Measurements from ENCODE around the gene PRKCH. TPM values are rescaled to one million over a fixed set of nuclear protein-coding genes. Genes with fewer than 3 reads are reported as not detected.

PRKCH gene
- polyA plus RNA-seq, 3 donors: 3.6 to 6.2 (median 5.4) TPM

DNA sequence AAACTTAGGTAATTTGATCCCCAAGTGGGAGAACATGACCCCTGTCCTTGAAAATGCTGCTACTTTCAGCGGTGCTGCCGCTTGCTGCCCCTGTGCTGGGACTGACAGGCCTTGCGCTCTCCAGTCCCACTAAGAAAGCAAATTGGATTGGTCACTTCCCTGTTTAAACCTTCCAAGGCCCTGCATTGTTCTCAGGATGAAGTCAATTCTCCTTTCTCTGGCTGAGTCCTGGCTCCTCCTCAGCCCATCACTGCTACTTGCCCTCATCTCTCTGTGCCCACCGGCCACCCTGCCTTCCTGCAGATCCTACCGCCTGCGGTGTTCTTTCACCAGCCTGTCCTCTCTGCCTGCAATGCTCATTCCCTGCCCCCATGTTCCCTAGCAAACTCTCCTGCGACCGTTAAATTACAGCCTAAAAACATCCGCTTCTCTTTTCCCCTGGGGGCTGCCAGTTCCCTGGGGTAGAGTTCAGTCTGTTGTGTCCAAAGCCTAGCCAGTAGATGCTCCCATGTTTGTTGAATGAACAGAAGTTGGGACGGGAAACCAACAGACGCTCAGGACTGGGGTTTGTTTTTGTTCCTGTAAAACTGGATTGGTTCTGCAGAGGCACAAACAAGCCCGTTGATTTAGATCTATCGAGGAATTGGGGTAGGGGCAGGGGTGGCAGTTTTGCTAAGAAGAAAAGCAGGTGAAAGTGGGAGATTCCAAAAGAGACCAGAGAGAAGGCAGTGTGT is 246.6 kb downstream of the PRKCH start:
- TF ChIP-seq, protein P1, sequence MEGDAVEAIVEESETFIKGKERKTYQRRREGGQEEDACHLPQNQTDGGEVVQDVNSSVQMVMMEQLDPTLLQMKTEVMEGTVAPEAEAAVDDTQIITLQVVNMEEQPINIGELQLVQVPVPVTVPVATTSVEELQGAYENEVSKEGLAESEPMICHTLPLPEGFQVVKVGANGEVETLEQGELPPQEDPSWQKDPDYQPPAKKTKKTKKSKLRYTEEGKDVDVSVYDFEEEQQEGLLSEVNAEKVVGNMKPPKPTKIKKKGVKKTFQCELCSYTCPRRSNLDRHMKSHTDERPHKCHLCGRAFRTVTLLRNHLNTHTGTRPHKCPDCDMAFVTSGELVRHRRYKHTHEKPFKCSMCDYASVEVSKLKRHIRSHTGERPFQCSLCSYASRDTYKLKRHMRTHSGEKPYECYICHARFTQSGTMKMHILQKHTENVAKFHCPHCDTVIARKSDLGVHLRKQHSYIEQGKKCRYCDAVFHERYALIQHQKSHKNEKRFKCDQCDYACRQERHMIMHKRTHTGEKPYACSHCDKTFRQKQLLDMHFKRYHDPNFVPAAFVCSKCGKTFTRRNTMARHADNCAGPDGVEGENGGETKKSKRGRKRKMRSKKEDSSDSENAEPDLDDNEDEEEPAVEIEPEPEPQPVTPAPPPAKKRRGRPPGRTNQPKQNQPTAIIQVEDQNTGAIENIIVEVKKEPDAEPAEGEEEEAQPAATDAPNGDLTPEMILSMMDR (IDR thresholded peaks at IDR 0.05): no peak
- Mint-ChIP-seq H3K36me3 (peaks cover 11 to 13% of the 10 kb centered on the region in 2 donors), H3K27me3 (ENCODE audit: low read depth in 3 of 3) (peaks cover 0 to 3% (median 2%) of the 10 kb centered on the region in 3 donors), H3K9me3 (peaks cover 0 to 3% (median 0%) of the 10 kb centered on the region in 7 donors), H3K4me3 (peak overlapping the region; percentile 81 to 92), H3K4me1 (peaks cover 85% of the 10 kb centered on the region), H3K27ac (peak overlapping the region; percentile 93 to 98 (median 95))
- peaks cover 3% of the 10 kb centered on the region for H3K79me2 ChIP-seq (ENCODE audit: insufficient read depth, low read length)
- peak overlapping the region; percentile 65 for H2AFZ ChIP-seq (ENCODE audit: insufficient read depth, low read depth, low read length, poor library complexity, severe bottlenecking)
- no peaks in the 10 kb centered on the region for H3K27me3 ChIP-seq (ENCODE audit: control insufficient read depth in 2 of 2, insufficient read depth in 2 of 2, low read length in 2 of 2)
- H3K9me3 ChIP-seq (replicated peaks in 1 of 2; ENCODE audit: control insufficient read depth in 1 of 2, insufficient read depth in 1 of 2, low read length in 2 of 2): no peaks in the 10 kb centered on the region
- peak overlapping the region in 2 of 3 experiments; percentile 15 to 70 for H3K4me3 ChIP-seq (replicated peaks in 1 of 3; ENCODE audit: low read depth in 2 of 3, low read length in 3 of 3)
- H4K20me1 ChIP-seq (ENCODE audit: insufficient read depth, low read length): no peaks in the 10 kb centered on the region
- peak in 2 of 3 donors; percentile 41 to 46 for DNase-seq
- peaks cover 72 to 83% of the 10 kb centered on the region in 2 donors for H3K4me1 ChIP-seq (ENCODE audit: control insufficient read depth in 1 of 2, insufficient read depth in 2 of 2, low read length in 2 of 2)
- intact Hi-C loops (cut with micrococcal nuclease): loop anchor here in 1 of 2 donors (2.0 kb wide), 2 partner anchors 15 to 89 kb away; no protein-coding TSS in a partner anchor
- H3K4me2 ChIP-seq (replicated peaks; ENCODE audit: extremely low read depth, low read length, poor library complexity, severe bottlenecking): peak overlapping the region; percentile 72
- peak overlapping the region; percentile 66 for H3K9ac ChIP-seq (ENCODE audit: insufficient read depth, low read length, poor library complexity, severe bottlenecking)
- no peaks in the 10 kb centered on the region for H3K36me3 ChIP-seq (replicated peaks in 1 of 2; ENCODE audit: control insufficient read depth in 1 of 2, insufficient read depth in 2 of 2, low read length in 2 of 2)
- peak overlapping the region; percentile 29 to 89 for H3K27ac ChIP-seq (ENCODE audit: low read depth in 1 of 2, low read length in 2 of 2)
- 12% methylated on average over 13 of the region's 13 CpGs for WGBS (ENCODE audit: insufficient coverage)

DNA sequence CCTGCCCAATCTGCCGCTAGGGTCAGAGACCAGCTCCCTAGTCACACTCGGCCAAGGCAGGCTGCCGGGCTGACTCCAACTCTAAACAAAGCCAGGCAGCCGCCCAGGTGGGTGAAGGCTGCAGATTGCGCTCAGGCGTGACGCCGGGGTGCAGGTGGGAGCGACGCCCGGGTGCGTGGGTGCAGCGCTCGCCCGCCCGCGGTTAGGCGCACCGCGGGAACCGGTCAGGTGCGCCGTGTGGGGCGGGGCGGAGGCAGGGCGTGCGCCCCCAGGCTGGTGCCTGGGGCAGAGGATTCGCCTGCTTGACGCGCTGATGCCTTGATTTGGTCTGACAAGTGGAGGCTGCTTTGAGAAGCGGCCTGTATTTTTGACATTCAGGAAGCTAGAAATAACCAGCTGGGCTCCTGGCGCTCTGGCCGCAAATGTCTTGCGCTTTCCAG is 247.2 kb downstream of the PRKCH start:
- Mint-ChIP-seq H3K4me1 (peaks cover 83% of the 10 kb centered on the region), H3K27ac (peak overlapping the region; percentile 98 to 100 (median 100)), H3K4me3 (peak overlapping the region; percentile 81 to 92), H3K9me3 (peaks cover 0 to 3% (median 0%) of the 10 kb centered on the region in 7 donors), H3K27me3 (ENCODE audit: low read depth in 3 of 3) (peaks cover 0 to 2% (median 2%) of the 10 kb centered on the region in 3 donors), H3K36me3 (peaks cover 9 to 11% of the 10 kb centered on the region in 2 donors)
- WGBS (ENCODE audit: insufficient coverage): 3% methylated on average over 34 of the region's 34 CpGs
- H3K27me3 ChIP-seq (ENCODE audit: control insufficient read depth in 2 of 2, insufficient read depth in 2 of 2, low read length in 2 of 2): no peaks in the 10 kb centered on the region
- peak overlapping the region; percentile 65 for H2AFZ ChIP-seq (ENCODE audit: insufficient read depth, low read depth, low read length, poor library complexity, severe bottlenecking)
- peak overlapping the region; percentile 72 for H3K4me2 ChIP-seq (replicated peaks; ENCODE audit: extremely low read depth, low read length, poor library complexity, severe bottlenecking)
- H3K36me3 ChIP-seq (replicated peaks in 1 of 2; ENCODE audit: control insufficient read depth in 1 of 2, insufficient read depth in 2 of 2, low read length in 2 of 2): no peaks in the 10 kb centered on the region
- intact Hi-C loops (cut with micrococcal nuclease): loop anchor here in 1 of 2 donors (2.0 kb wide), 2 partner anchors 16 to 90 kb away; no protein-coding TSS in a partner anchor
- H3K79me2 ChIP-seq (ENCODE audit: insufficient read depth, low read length): peaks cover 3% of the 10 kb centered on the region
- H3K4me3 ChIP-seq (replicated peaks in 1 of 3; ENCODE audit: low read depth in 2 of 3, low read length in 3 of 3): peak overlapping the region; percentile 7 to 70 (median 15)
- H3K27ac ChIP-seq (ENCODE audit: low read depth in 1 of 2, low read length in 2 of 2): peak overlapping the region; percentile 43 to 89
- peak overlapping the region; percentile 66 for H3K9ac ChIP-seq (ENCODE audit: insufficient read depth, low read length, poor library complexity, severe bottlenecking)
- DNase-seq: peak in 2 of 3 donors; percentile 16 to 36
- H4K20me1 ChIP-seq (ENCODE audit: insufficient read depth, low read length): no peaks in the 10 kb centered on the region
- H3K4me1 ChIP-seq (ENCODE audit: control insufficient read depth in 1 of 2, insufficient read depth in 2 of 2, low read length in 2 of 2): peaks cover 68 to 77% of the 10 kb centered on the region in 2 donors
- TF ChIP-seq, protein P1 (IDR thresholded peaks at IDR 0.05): no peak
- no peaks in the 10 kb centered on the region for H3K9me3 ChIP-seq (replicated peaks in 1 of 2; ENCODE audit: control insufficient read depth in 1 of 2, insufficient read depth in 1 of 2, low read length in 2 of 2)

Data from CD14-positive monocyte (primary cell).